GM12878 (cell line): ENCODE results near the gene ARHGAP26. TPM values are rescaled to one million over a fixed set of nuclear protein-coding genes. Genes with fewer than 3 reads are reported as not detected.
A peak's percentile ranks its signal among the peaks of the same experiment; 100 is the strongest.

ENCODE experiments used
- EGR1 ChIP-seq, 2 experiments: IDR thresholded peaks; 1 replicate in 1 of 2; 2 replicates in 1 of 2; pipeline ENCODE4 v1.6.1; 2011 to 2012; ENCODE audit warnings: low read depth in 2 of 2, low read length in 2 of 2, borderline replicate concordance in 1 of 2, mild to moderate bottlenecking in 1 of 2, moderate library complexity in 1 of 2
- IKZF1 ChIP-seq: fragments of 450-650 bp; conservative IDR thresholded peaks from 2 replicates; pipeline ENCODE4 v1.6.1; 2017; ENCODE audit warnings: antibody characterized with exemption, mild to moderate bottlenecking
- IRF5 ChIP-seq: fragments of 450-650 bp; IDR thresholded peaks from 2 replicates; pipeline ENCODE4 v1.6.1; 2017; ENCODE audit warnings: borderline replicate concordance
- KAT2A ChIP-seq: conservative IDR thresholded peaks from 2 replicates; pipeline ENCODE4 v1.6.1; 2011; ENCODE audit warnings: low read depth, low read length; ENCODE audit not compliant: control insufficient read depth
- NFYB ChIP-seq: IDR thresholded peaks from 2 replicates; pipeline ENCODE4 v1.6.1; 2011; ENCODE audit warnings: low read depth, mild to moderate bottlenecking, low read length, improper control_type of control experiment, moderate library complexity; ENCODE audit not compliant: insufficient read depth
- SIX5 ChIP-seq: IDR thresholded peaks from 2 replicates; pipeline ENCODE4 v1.6.1; 2011; ENCODE audit warnings: mild to moderate bottlenecking, low read depth, low read length, moderate library complexity; ENCODE audit not compliant: severe bottlenecking
- SMC3 ChIP-seq: IDR thresholded peaks from 2 replicates; pipeline ENCODE4 v1.6.1; 2011; ENCODE audit warnings: low read length, improper control_type of control experiment, borderline replicate concordance
- TCF3 ChIP-seq: IDR thresholded peaks from 2 replicates; pipeline ENCODE4 v1.6.1; 2012; ENCODE audit warnings: low read depth, mild to moderate bottlenecking, low read length, borderline replicate concordance; ENCODE audit not compliant: insufficient read depth
- polyA plus RNA-seq, 11 experiments: library from polyadenylated mRNA; depleted of rRNA in 4 of 11; unstranded in 6 of 11; stranded (reverse) in 5 of 11; fragments of >200 nt; fragmentation: Nextera tagmentation in 4 of 11; fragmentation: Illumina TruSeq in 1 of 11; extraction: Ambion mirVana in 4 of 11; extraction: Trizol in 1 of 11; gene quantifications; 1 replicate in 1 of 11; 2 replicates in 10 of 11; pipeline versions ENCODE4 v1.2.1 to v1.2.3, GENCODE V29; 2011 to 2016; ENCODE audit warnings: inconsistent platforms in 2 of 11, missing spikeins in 2 of 11, low read depth in 1 of 11
- total RNA-seq, 4 experiments: library from RNA; depleted of rRNA in 3 of 4; stranded (reverse); fragments of >200 nt in 3 of 4; fragmentation: Illumina TruSeq in 1 of 4; extraction: Trizol in 1 of 4; gene quantifications; 2 replicates each; pipeline versions ENCODE4 v1.2.1 to v1.2.3, GENCODE V29; 2013 to 2021
- TF ChIP-seq, protein P1 (sequence below): IDR thresholded peaks from 2 replicates; pipeline ENCODE4 v1.6.1; 2012; ENCODE audit warnings: low read depth, low read length, improper control_type of control experiment

The ARHGAP26 gene
- total and polyA plus RNA-seq, 10 of the 15 experiments (the other 5 are each of a cell fraction or from before 2014, with no cell fraction given): 9.4 to 41.5 (median 19.3) TPM

GRCh38 chr5:143134900-143135299, 364.7 kb downstream of the ARHGAP26 start (continued):
- TF ChIP-seq IRF5 (no peak), IKZF1 (peak; percentile 50), TCF3 (no peak), EGR1 (IDR thresholded peaks at IDR 0.05; ENCODE audit: borderline replicate concordance in 1 of 2, low read depth in 2 of 2, low read length in 2 of 2) (no peak), SIX5 (no peak), KAT2A (no peak), NFYB (no peak), SMC3 (0 out of 2 replicates have a peak, but pooled peaks have one; percentile 19)
- TF ChIP-seq, protein P1, sequence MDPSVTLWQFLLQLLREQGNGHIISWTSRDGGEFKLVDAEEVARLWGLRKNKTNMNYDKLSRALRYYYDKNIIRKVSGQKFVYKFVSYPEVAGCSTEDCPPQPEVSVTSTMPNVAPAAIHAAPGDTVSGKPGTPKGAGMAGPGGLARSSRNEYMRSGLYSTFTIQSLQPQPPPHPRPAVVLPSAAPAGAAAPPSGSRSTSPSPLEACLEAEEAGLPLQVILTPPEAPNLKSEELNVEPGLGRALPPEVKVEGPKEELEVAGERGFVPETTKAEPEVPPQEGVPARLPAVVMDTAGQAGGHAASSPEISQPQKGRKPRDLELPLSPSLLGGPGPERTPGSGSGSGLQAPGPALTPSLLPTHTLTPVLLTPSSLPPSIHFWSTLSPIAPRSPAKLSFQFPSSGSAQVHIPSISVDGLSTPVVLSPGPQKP: no peak
